GM18499 (cell line): ENCODE data around the gene NEXN.
"Not testable (repeated sequence)": the region's sequence is repeated elsewhere in the genome, so short reads cannot be mapped to it uniquely, and the experiment has no call there.

Experiments
- ATAC-seq: cut with Tn5 transposase; IDR thresholded peaks from one replicate; pipeline ENCODE4 v1.9.1; 2021; ENCODE audit warnings: moderate number of reproducible peaks; ENCODE audit not compliant: insufficient read depth, unreplicated experiment

The NEXN gene

GRCh38 chr1:77955709-77956108 is 67.3 kb downstream of the NEXN start:
- no peak for ATAC-seq

GRCh38 chr1:77956464-77956863 is 68.0 kb downstream of the NEXN start:
- no peak for ATAC-seq

DNA sequence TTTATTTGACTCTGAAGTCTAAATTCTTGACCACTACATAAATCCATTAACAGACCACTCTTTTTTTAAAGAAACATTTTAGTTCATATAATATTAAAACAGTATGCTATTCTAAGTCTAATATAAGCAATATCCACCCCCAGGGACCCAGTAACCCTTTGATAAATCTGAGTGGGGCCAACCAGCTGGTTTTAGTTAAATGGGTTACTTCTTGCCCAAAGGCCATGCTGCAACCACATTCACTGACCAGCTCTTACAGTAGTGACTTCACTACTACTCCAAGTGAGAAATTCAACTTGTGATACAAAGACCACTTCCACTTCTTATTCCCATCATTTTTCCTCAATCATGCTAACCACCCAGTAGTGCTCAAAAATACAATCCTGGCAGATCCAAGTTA is 70.0 kb downstream of the NEXN start:
- no peak for ATAC-seq

DNA sequence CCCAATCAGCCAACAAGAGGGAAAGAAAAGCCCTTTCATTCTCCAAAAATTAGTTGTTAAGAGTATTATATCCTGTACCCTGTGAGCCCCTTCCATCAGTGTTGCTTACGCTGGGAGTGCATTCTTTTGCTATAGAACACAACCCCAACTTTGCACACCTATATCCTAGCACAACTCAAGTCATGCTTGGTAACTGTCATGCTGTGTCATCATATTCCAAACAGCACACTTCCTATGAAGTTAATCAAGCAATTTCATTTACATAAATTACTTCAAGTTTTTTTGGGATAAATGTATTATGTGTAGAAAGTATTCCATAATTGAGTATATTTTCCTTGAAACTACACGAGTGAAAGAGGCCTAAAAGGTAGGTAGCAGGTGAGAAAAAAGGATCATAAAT is 70.4 kb downstream of the NEXN start:
- no peak for ATAC-seq

DNA sequence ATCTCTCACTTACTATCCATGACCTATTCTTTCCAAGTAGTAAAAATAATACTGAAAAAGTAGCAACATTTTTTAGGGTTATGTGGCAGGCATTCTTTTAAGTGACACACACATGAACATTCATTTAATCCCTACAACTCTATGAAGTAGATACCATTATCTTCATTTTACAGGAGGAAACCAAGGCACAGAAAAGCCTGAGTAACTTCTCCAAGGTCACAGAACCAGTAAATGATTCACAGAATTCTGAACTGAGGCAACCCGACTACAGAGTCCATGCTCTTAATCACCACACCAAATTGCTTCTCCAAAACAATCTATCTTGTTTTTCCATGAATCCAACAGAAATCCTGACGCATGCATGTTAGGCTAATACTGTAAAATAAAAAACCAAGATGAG is 73.0 kb downstream of the NEXN start:
- ATAC-seq, result no peak

- no peak for ATAC-seq
Observed at GRCh38 chr1:77966291-77966690, 77.9 kb downstream of the NEXN start.

- ATAC-seq, result no peak
Observed at GRCh38 chr1:77970192-77970591, 81.8 kb downstream of the NEXN start.

- no peak for ATAC-seq
Observed at GRCh38 chr1:77972080-77972479, 83.7 kb downstream of the NEXN start.

DNA sequence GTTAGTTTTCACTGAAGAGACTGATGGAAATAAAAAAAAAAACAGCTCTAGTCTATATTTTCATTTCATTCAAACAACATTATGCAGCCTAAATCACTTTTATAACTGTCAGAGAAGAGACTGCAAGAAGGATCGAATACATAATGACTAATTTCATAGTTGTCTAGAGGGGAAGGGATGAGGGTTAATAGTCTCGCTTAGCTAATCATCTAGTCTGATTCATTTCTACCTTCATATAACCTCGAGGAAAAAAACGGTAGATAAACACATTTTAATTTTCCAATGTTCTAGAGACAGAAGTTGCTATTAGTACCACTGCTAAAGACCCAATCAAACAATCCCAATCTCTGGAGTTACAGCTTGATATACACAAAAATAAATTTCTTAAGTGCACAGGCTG is 87.0 kb downstream of the NEXN start:
- no peak for ATAC-seq

DNA sequence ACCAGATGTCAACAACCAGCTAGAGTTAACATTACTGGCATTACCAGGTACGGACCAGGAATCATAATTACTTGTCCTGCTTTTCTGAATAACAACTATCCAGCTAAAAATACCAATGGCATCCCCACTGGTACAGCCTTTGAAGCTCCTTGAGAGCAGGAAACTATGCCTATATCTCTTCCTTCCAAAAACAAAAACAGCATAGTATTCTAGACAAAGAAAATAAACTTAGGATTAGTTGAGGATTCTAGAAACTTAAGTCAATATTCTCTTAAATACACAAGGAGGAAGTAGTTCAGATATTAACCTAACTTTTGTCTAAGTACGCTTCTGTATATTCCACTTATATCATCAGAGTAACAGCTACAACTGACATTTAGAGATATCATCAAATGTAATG is 87.5 kb downstream of the NEXN start:
- no peak for ATAC-seq

DNA sequence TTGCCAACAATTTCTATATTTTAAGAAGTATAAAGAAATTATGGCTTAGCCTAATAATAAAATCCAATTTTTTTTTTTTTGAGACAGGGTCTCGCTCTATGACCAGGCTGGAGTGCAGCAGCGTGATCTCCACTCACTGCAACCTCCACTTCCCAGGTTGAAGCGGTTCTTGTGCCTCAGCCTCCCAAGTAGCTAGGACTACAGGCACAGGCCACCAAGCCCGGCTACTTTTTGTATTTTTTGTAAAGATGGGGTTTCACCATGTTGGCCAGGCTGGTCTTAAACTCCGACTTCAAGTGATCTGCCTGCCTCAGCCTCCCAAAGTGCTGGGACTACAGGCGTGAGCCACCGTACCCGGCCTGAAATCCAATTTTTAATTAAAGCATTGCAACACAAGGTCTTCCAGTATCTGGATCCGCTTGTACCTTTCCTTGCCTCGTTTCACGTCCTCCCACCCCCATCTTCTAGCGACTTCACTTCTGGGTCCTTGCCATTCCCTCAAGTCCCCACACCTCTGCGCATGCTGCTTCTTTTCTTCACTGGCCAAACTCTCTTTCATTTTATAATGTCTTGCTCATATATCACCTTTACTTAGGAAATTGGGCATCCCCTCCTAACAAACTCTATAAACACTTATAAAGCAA is 88.1 kb downstream of the NEXN start:
- ATAC-seq, result no peak

DNA sequence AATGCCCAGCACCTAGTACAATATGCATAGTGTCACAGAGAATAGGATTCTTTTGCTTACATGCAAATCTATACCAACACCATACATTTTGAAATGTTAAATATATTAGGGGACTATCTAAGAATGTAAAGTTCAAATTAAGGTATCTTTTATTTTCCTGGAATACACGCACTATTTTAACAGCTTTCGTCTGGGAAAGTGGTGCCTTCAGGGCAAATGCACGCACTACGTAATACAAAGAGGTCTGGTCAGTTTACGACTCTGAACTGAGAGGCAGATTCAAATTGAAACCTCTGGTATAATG is 89.5 kb downstream of the NEXN start:
- no peak for ATAC-seq

- peak; percentile 77 for ATAC-seq
Observed at GRCh38 chr1:77978293-77978968, 90.0 kb downstream of the NEXN start.

DNA sequence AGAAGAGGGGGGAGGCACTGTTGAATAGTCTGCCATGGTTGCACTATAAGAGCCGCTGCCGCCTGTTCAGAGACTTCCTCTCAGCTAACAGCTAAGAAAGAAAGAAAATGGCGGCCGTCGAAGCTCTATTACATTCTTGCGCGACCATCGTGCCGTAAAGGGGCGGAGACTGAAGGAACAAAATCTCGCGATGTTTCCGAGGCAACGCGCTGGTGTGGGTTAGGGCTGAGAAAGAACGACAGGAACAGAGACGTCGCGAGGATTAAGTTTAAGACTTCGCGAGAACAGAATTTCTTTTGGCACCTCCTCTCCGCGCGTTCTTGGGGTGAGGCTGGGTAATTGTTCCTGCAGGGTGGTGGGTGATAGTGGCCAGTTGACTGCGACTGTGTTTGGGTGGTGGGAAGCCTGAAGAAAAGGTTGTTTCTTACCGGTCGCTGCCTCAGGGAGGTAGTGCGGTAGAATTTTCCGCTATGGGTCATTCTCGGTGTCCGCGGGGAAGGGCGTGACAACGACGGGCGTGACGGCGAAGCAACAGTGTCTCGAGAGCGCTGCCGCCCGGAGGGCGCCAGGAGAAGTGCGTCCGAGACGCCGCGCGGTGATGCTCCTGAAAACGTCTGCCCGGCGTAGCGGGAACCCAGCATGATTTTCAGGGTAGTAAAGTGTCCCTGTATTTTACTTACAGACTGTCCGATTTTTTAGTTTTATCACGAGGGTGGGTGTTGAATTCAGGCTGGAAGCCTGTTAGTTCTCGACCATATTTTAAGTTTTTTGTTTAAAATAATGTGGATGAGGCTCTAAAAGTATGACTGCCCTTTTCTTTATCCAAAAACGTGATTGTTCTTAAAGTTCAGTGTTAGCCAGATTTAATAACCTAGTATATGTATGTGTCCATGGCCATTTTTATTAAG is 90.8 kb downstream of the NEXN start, which contains the start of gene FUBP1:
FUBP1 (minus strand) TSS at position 104 of the 908 bp plus-strand sequence; CDS start at position 36, 68 bp downstream.
- ATAC-seq, result peak; percentile 52

DNA sequence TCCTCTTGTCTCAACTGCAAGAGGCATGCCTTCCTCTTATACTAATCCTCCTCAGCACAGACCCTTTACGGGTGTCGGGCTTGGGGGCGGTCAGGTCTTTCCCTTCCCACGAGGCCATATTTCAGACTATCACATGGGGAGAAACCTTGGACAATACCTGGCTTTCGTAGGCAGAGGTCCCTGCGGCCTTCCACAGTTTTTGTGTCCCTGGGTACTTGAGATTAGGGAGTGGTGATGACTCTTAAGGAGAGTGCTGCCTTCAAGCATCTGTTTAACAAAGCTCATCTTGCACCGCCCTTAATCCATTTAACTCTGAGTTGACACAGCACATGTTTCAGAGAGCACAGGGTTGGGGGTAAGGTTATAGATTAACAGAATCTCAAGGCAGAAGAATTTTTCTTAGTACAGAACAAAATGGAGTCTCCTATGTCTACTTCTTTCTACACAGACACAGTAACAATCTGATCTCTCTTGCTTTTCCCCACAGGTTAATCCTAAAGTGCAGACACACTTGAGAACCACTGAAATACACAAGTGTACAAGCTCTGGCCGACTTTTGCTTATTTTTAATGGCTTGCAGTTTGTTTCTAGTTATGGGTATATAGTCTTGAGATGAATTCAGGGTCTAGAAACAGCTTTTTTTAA is 95.0 kb downstream of the NEXN start:
- ATAC-seq, result not testable (repeated sequence)

DNA sequence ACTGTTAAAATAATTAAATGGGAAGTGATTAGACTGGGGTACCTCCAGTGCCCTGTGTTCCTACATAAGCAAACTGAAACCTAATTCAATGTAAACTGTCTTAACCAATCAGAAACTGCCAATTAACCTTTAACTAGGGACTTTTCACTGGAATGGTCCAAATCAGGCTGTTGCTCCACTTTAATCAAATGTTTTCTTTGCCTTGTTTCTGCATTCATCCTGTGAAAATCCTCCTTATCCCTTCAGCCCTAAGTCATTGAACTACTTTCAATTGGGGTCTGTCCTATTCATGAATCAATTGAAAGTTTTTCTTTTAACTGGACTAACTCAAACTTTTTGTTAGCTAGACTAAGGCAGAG is 95.6 kb downstream of the NEXN start:
- ATAC-seq, result no peak

DNA sequence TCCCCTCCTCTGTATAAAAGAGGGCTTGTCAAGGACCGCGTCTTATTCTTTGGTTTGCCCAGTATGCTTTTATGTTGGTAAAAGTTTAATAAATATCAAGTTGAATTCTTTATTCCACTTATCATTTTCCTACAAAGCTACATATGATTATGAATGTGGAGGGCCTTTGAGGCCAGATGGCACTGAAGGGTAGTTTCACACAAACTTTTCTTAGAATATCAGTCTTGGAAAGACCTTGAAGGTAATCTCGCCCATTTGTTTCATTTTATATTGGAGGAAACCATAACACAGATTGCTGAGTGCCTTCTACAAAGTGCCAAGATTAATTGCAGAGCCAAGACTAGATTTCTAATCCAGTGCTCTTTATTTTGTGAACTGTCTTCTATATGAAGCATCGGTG is 96.2 kb downstream of the NEXN start:
- no peak for ATAC-seq

DNA sequence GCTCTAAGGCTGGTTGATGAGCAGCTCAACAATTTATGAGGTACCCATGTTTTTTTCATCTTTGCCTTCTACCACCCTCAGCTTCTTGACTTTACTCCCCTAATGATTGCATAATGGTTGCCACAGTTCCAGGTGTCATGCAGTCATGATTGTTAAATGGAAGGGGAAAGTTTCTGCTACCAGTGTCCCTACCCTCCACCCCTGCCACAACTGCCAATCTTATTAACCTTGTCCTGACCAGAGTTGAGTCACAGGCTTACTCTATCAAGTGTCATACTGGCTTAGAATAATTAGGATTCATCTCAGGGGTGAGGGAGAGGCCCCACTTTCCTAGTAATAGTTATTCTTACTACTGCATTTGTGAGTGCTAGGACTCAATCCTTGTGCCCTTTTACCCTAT is 98.4 kb downstream of the NEXN start:
- no peak for ATAC-seq

DNA sequence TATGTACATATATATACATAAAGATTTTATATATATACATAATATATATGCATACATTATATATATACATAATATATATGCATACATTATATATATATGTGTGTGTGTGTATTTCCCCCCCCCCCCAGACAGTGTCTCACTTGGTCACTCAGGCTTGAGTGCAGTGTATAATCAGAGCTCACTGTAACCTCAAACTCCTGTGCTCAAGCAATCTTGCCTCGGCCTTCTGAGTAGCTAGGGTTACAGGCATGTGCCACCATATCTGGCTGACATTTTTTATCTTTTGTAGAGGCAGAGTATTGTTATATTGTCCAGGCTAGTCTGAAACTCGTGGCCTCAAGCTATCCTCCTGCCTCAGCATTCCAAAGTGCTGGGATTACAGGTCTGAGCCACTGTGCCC is 99.5 kb downstream of the NEXN start:
- ATAC-seq, result no peak

DNA sequence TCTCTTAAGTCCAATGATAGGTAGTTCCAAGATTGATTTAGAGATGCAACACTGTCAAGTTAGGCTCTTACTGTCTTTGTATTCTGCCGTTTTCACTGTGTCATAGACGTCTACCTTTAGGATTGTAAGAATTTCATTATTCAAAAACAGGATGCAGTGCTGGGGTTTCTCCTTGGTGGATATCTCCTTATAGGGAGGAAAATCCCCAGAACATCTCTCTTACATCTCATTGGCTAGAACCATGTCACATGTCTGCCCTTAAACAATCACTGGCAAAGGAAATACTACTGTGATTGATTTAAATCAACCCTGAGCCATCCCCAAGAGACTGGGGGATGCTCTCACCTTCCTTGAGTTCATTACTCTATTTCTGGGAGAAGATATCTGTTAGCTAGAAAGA is 101.3 kb downstream of the NEXN start:
- ATAC-seq, result no peak

DNA sequence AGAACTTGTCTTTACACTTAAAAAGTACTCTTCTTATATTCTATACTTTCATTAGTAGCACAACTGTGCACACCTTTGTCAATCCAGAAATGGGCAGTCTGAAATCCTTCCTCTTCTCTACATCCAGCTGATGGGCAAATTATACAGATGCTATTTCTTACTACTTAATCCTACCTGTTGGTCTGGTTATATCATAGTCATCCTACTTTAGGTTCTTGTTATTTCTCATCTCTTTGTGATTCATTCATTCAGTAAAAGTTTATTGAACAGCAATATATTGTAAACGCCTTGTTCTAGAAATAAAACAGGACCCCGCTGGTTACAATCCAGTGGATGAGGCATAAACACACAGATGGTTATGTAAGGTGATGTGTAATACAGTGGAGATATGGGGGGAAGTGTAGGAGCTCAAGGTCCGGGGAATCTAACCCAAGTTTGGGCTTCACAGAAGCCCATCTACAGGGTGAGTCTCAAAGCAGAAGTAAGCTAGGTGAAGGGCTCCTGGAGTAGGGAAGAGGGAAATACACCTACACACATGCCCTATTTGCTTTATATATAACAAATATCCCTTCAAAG is 102.3 kb downstream of the NEXN start:
- ATAC-seq, result no peak
